GM12872 (cell line): Measurements from ENCODE around the gene CWC27.

Source experiments
- TF ChIP-seq, protein P1 (sequence below): IDR thresholded peaks from 3 replicates; pipeline ENCODE4 v1.5.1; 2011; ENCODE audit warnings: low read depth, mild to moderate bottlenecking, low read length, moderate library complexity; ENCODE audit not compliant: insufficient read depth

Gene CWC27

DNA sequence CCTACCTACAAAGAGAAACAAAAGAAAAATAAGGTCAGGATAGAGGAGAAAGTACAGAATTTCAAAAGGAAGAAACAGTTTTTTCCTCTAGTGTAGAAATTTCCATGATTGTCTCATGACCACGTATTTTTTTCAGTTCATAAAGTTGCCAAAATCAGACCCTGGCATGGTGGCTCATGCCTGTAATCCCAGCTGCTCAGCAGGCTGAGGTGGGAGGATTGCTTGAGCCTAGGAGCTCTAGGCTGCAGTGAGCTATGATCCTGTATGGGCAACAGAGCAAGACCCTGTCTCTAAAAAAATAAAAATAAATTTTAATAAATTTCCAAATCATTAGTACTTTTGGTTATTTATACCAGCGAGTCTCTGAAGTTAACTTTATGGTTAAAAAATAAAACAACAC is 37.8 kb downstream of the CWC27 start:
- TF ChIP-seq, protein P1, sequence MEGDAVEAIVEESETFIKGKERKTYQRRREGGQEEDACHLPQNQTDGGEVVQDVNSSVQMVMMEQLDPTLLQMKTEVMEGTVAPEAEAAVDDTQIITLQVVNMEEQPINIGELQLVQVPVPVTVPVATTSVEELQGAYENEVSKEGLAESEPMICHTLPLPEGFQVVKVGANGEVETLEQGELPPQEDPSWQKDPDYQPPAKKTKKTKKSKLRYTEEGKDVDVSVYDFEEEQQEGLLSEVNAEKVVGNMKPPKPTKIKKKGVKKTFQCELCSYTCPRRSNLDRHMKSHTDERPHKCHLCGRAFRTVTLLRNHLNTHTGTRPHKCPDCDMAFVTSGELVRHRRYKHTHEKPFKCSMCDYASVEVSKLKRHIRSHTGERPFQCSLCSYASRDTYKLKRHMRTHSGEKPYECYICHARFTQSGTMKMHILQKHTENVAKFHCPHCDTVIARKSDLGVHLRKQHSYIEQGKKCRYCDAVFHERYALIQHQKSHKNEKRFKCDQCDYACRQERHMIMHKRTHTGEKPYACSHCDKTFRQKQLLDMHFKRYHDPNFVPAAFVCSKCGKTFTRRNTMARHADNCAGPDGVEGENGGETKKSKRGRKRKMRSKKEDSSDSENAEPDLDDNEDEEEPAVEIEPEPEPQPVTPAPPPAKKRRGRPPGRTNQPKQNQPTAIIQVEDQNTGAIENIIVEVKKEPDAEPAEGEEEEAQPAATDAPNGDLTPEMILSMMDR, result no peak

DNA sequence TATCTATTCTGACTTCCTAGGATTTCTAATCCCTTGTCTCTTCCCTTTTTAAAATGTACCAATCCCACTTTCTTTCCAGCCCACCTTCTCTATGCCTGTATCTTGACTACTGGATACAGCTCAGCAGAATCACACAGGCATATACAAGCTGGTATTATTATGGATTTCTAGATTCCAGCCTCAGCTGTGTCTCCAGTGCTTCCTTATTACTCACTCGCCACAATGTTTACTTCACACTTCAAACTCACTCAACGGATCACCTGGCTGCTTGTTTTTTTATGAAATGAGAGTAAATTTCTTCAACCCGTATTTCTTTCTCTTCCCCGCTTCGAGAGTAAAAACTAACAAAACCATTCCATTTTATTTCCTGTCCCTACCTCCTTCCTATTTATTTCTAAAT is 38.8 kb downstream of the CWC27 start:
- TF ChIP-seq, protein P1, result no peak

DNA sequence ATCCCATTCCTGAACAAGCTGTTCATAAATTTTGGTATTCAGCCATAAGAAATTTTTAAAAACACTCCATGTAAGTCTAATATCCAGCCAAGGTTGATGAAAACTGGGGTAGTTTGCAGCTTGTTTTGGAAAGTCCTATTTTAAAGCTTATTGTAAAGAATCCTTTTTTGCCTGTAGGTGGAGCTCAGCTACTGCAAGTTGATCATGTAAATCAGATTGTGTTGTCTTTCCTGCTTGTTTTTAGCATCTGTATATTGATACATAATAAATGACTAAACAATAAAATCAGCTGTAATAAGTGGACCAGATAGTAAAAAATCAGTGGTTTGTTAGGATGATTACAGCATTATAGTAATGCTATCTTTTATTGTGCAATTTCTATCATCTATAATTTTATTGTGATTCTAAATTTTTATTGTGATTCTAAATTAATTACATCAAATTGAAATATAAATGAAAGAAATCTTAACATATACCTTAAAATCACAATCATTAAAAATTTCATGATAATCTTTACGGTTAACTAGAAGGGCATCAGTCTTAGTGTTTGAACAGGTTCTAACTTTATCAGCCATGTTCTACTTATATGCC is 42.4 kb downstream of the CWC27 start:
- TF ChIP-seq, protein P1, result peak; percentile 54

DNA sequence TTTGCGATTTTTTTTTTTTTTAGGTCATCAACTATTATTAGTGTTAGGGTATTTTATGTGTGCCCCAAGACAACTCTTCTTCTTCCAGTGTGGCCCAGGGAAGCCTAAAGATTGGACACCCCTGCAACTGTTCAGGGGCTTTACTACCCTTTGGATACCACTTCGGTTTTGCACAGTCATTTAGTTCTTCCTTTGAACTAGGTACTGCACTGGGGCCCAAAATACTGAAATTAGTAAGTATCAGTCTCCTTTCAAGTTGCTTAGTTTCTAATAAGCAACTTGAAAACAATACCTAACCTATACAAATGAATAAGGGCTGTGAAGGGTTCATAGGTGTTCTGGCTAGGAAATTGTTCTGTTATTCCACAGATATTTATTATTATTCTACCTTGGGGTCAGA is 45.3 kb downstream of the CWC27 start:
- TF ChIP-seq, protein P1, result no peak

DNA sequence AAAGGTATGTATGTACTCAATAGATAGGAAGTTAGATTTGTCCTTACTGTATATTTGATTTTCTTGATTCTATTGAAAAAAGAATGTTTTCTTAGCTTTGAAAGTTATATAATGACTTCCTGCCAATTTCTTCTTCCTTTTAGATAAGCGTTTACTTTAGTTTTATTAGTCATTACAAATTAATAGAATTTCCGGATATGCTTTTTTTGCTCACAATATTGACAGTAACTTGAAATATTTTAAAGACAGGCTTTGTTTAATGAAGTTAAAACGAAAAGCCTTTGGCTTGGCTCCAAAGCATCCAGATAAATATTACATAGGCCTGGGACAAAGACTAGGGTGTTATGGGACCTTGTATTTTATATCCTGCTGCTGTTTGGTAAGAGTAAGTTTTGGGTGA is 49.5 kb downstream of the CWC27 start:
- TF ChIP-seq, protein P1, result no peak

DNA sequence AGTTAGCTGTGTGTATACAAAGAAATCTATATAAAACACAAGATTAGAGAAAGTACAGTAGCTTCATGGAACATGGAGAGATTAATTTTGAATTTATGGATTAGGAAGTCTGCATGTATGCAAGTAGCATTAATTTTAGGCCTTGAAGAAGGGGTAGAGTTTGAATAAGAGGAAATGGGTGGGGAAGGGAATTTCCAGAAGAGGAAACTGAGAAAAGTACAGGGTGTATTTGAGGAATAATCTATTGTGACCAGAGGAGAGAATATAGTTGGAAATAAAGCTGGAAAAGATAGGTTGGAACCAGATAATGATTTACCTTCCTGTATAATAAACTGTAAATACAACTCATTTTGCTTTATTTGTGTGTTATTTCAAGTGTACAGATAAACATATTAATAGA is 53.6 kb downstream of the CWC27 start:
- TF ChIP-seq, protein P1, result no peak

DNA sequence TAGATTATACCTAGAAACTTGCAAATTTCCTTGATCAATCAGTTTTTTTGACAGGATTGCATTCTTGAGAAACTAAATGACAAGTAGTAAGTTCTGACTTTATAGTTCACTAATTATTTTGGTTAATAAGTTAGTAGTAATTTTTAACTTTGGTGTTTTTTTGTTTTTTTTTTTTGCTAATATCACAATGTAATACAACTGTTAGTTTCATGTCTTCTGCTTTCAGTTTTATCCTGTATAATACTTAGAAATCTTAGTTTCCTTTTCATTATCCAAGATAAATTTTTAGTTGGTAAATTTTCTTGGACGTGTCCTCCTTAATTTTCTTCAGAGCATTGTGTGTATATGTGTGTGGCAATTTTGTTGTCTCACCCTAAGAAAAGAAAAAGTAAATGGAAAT is 57.8 kb downstream of the CWC27 start:
- TF ChIP-seq, protein P1, result no peak
